Right lobe of liver (tissue), 6 donors: ENCODE results near the gene NFIB. TPM values are rescaled to one million over a fixed set of nuclear protein-coding genes. Genes with fewer than 3 reads are reported as not detected.

Experiments used
- ATAC-seq, 4 donors: fragments of 200-7000 bp; cut with Tn5 transposase; one replicate each; pipeline ENCODE4 v1.9.1; 2020; ENCODE audit warnings: mild to moderate bottlenecking in 4 of 4, moderate library complexity in 4 of 4
- DNase-seq, 3 donors: peaks; one replicate each; pipeline ENCODE4 v3.0.0-alpha.2; 2020
- H3K27ac ChIP-seq, 3 donors: fragments of 200-600 bp; one replicate each; pipeline ENCODE4 v1.8.0; 2022
- H3K27me3 ChIP-seq, 2 donors: fragments of 200-600 bp; one replicate each; pipeline ENCODE4 v1.8.0; 2022
- H3K36me3 ChIP-seq, 4 donors: fragments of 200-600 bp; sonication (generic) in 1 of 4; one replicate each; pipeline versions ENCODE4 v1.5.1 to v1.8.0; 2017 to 2022; ENCODE audit warnings: control low read depth in 1 of 4
- H3K4me1 ChIP-seq, 4 donors: fragments of 200-600 bp; sonication (generic) in 1 of 4; one replicate each; pipeline versions ENCODE4 v1.5.1 to v1.8.0; 2017 to 2022; ENCODE audit warnings: control low read depth in 1 of 4
- H3K4me3 ChIP-seq, 3 donors: fragments of 200-600 bp; one replicate each; pipeline ENCODE4 v1.8.0; 2022
- H3K9me3 ChIP-seq, 4 donors: fragments of 200-600 bp; sonication (generic) in 1 of 4; one replicate each; pipeline versions ENCODE4 v1.5.1 to v1.8.0; 2017 to 2022; ENCODE audit warnings: control low read depth in 1 of 4
- CTCF ChIP-seq, 4 donors: fragments of 200-600 bp in 3 of 4; fragments of 450-650 bp in 1 of 4; IDR thresholded peaks; one replicate each; pipeline versions ENCODE4 v1.5.1 to v1.8.0; 2016 to 2022; ENCODE audit warnings: antibody characterized with exemption in 4 of 4, mild to moderate bottlenecking in 2 of 4
- POLR2A ChIP-seq: fragments of 450-650 bp; IDR thresholded peaks from one replicate; pipeline ENCODE4 v1.6.1; 2017; ENCODE audit warnings: antibody characterized with exemption, mild to moderate bottlenecking
- WGBS: methylation state at CpG from one replicate; pipeline ENCODE4 v1.1.6; 2018; ENCODE audit warnings: low coverage, low lambda C conversion rate; ENCODE audit not compliant: insufficient coverage; ENCODE audit errors: missing lambda C conversion rate; 5-methylcytosine and 5-hydroxymethylcytosine counted together
- intact Hi-C, 2 donors: fragments of 100-400 bp; cut with DNase I; formaldehyde crosslinking; loops; one replicate each; pipeline versions ENCODE4 v1.11.2 to v1.14.1; 2022
- total RNA-seq, 6 experiments: library from RNA; depleted of rRNA in 2 of 6; stranded (reverse); fragments of >200 nt in 2 of 6; fragmentation: NEBNext Ultra II Directional in 3 of 6; extraction: Animal tissue kit (Norgen Biotek cat#: 25700) in 3 of 6; gene quantifications; one replicate each; pipeline versions ENCODE4 v1.1.0 to v1.2.4, GENCODE V29; 2016 to 2023
- donor health status: DM: no; HTN: yes; CAD: no.
- donor health status: DM: no; HTN: no; CAD: no.
- donor health status: DM: no; HTN: no; CAD: no.
- donor health status: DM: no; HTN: yes; CAD: no.
- donor health status: DM: no; HTN: yes; CAD: no.

The NFIB gene
- total RNA-seq, 6 experiments from 2014 or later: 23.0 to 45.3 (median 39.6) TPM

- H3K9me3 ChIP-seq: no peaks in the 10 kb centered on the region
- no peak overlapping the region for H3K4me3 ChIP-seq
- DNase-seq (no peak), ATAC-seq (no peak)
- intact Hi-C loops: no loop called here
- TF ChIP-seq POLR2A: no peak
- TF ChIP-seq CTCF (IDR thresholded peaks at IDR 0.05): no peak
- no peaks in the 10 kb centered on the region for H3K36me3 ChIP-seq
- H3K27me3 ChIP-seq: no peaks in the 10 kb centered on the region
- peaks cover 0 to 60% (median 11%) of the 10 kb centered on the region in 4 donors for H3K4me1 ChIP-seq
- 42% methylated on average over 3 of the region's 3 CpGs for WGBS
- peak overlapping the region; percentile 59 to 91 (median 90) for H3K27ac ChIP-seq
Measured at GRCh38 chr9:14293801-14294200, 20.1 kb downstream of the NFIB start.

- H3K4me1 ChIP-seq: peaks cover 0 to 44% (median 8%) of the 10 kb centered on the region in 4 donors
Measured at GRCh38 chr9:14292181-14292739, 21.7 kb downstream of the NFIB start.

GRCh38 chr9:14289916-14290315 lies 24.0 kb downstream of the NFIB start:
- no peak overlapping the region for H3K4me3 ChIP-seq
- no peak for TF ChIP-seq CTCF (IDR thresholded peaks at IDR 0.05)
- no peak for TF ChIP-seq POLR2A
- no peak overlapping the region for H3K27ac ChIP-seq
- no peaks in the 10 kb centered on the region for H3K9me3 ChIP-seq
- no peak for DNase-seq
- intact Hi-C loops: no loop called here
- no peak for ATAC-seq
- 90% methylated on average over 3 of the region's 3 CpGs for WGBS
- H3K4me1 ChIP-seq: peaks cover 0 to 31% (median 6%) of the 10 kb centered on the region in 4 donors
- no peaks in the 10 kb centered on the region for H3K27me3 ChIP-seq
- H3K36me3 ChIP-seq: no peaks in the 10 kb centered on the region

More at GRCh38 chr9:14292181-14292739, 21.7 kb downstream of the NFIB start:
- no peaks in the 10 kb centered on the region for H3K36me3 ChIP-seq
- peak overlapping the region in 1 of 3 donors; percentile 10 for H3K4me3 ChIP-seq
- no peak for DNase-seq
- intact Hi-C loops: no loop called here
- H3K9me3 ChIP-seq: no peaks in the 10 kb centered on the region
- peak overlapping the region; percentile 14 to 91 (median 90) for H3K27ac ChIP-seq
- no peaks in the 10 kb centered on the region for H3K27me3 ChIP-seq
- TF ChIP-seq CTCF (IDR thresholded peaks at IDR 0.05): no peak
- TF ChIP-seq POLR2A: no peak
- WGBS: 2% methylated on average over 3 of the region's 3 CpGs
- ATAC-seq: peak; percentile 35 to 62 (median 43)

GRCh38 chr9:14288433-14288832 lies 25.5 kb downstream of the NFIB start:
- Histone ChIP-seq H3K4me1 (peaks cover 0 to 24% (median 8%) of the 10 kb centered on the region in 4 donors), H3K9me3 (no peaks in the 10 kb centered on the region), H3K36me3 (no peaks in the 10 kb centered on the region), H3K4me3 (no peak overlapping the region), H3K27me3 (no peaks in the 10 kb centered on the region), H3K27ac (peak overlapping the region in 1 of 3 donors; percentile 9)
- TF ChIP-seq POLR2A (no peak), CTCF (IDR thresholded peaks at IDR 0.05) (no peak)
- DNase-seq (no peak), ATAC-seq (peak in 2 of 4 donors; percentile 33 to 37)
- WGBS: 54% methylated on average over 4 of the region's 4 CpGs
- intact Hi-C loops: no loop called here
